Right lobe of liver (tissue), 4 donors: ENCODE data around the gene CTDP1.

ENCODE experiments used
- POLR2A ChIP-seq: fragments of 450-650 bp; IDR thresholded peaks from one replicate; pipeline ENCODE4 v1.6.1; 2017; ENCODE audit warnings: antibody characterized with exemption, mild to moderate bottlenecking
- TF ChIP-seq, protein P1 (sequence below), 4 donors: fragments of 200-600 bp in 3 of 4; fragments of 450-650 bp in 1 of 4; IDR thresholded peaks; one replicate each; pipeline versions ENCODE4 v1.5.1 to v1.8.0; 2016 to 2022; ENCODE audit warnings: antibody characterized with exemption in 4 of 4, mild to moderate bottlenecking in 2 of 4
- donor health status: DM: no; HTN: no; CAD: no.
- donor health status: DM: no; HTN: no; CAD: no.
- donor health status: DM: no; HTN: yes; CAD: no.

DNA sequence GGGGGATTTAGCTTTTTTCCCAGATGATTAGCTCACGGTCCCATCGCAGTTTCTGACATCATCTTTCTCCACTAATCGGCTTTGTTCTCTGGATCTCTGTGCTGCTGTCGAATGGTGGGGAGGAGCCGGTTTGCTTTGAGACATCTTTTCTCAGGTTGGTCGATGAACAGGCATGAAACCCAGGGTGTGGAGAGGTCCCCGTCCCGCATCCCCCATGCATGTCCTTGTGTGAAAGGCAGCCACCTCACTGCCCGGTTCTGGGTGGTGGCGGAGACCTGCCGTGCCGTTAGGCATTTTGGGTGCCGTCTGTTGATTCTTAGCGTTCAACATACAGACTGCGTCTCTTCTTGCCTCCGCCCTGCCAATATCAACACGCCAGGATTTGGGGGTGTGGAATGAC lies 57.8 kb downstream of the CTDP1 start:
- TF ChIP-seq, protein P1, sequence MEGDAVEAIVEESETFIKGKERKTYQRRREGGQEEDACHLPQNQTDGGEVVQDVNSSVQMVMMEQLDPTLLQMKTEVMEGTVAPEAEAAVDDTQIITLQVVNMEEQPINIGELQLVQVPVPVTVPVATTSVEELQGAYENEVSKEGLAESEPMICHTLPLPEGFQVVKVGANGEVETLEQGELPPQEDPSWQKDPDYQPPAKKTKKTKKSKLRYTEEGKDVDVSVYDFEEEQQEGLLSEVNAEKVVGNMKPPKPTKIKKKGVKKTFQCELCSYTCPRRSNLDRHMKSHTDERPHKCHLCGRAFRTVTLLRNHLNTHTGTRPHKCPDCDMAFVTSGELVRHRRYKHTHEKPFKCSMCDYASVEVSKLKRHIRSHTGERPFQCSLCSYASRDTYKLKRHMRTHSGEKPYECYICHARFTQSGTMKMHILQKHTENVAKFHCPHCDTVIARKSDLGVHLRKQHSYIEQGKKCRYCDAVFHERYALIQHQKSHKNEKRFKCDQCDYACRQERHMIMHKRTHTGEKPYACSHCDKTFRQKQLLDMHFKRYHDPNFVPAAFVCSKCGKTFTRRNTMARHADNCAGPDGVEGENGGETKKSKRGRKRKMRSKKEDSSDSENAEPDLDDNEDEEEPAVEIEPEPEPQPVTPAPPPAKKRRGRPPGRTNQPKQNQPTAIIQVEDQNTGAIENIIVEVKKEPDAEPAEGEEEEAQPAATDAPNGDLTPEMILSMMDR (IDR thresholded peaks at IDR 0.05), result no peak
- TF ChIP-seq POLR2A, result no peak
